K562 (cell line): ENCODE measurements around the gene CRKL. TPM values are rescaled to one million over a fixed set of nuclear protein-coding genes. Genes with fewer than 3 reads are reported as not detected.
A peak's percentile ranks its signal among the peaks of the same experiment; 100 is the strongest.

Experiments
- CAMTA2 ChIP-seq: fragments of 250-450 bp; sonication (Bioruptor Pico); conservative IDR thresholded peaks from 2 replicates; pipeline ENCODE4 v1.5.1; 2022
- HMG20B ChIP-seq: fragments of 250-450 bp; sonication (Bioruptor Pico); IDR thresholded peaks from 2 replicates; pipeline ENCODE4 v1.5.0; 2021; ENCODE audit warnings: mild to moderate bottlenecking
- KDM2B ChIP-seq: fragments of 250-450 bp; sonication (Bioruptor Pico); IDR thresholded peaks from 2 replicates; pipeline ENCODE4 v1.8.0; 2021; ENCODE audit warnings: mild to moderate bottlenecking, moderate library complexity
- MCM7 ChIP-seq, 2 experiments: fragments of 450-650 bp; IDR thresholded peaks; 2 replicates each; pipeline ENCODE4 v1.6.1; 2016 to 2018
- MYC ChIP-seq, 2 experiments: fragments of 250-450 bp in 1 of 2; sonication (Bioruptor Pico) in 1 of 2; IDR thresholded peaks; 2 replicates each; pipeline versions ENCODE4 v1.5.1 to v1.6.1; 2012 to 2021; ENCODE audit warnings: low read depth in 2 of 2, borderline replicate concordance in 1 of 2, improper control_type of control experiment in 1 of 2, low read length in 1 of 2, mild to moderate bottlenecking in 1 of 2, moderate library complexity in 1 of 2
- NCOA1 ChIP-seq: fragments of 450-650 bp; IDR thresholded peaks from 2 replicates; pipeline ENCODE4 v1.6.1; 2016; ENCODE audit warnings: low read depth
- NR2C1 ChIP-seq, 2 experiments: fragments of 450-650 bp; IDR thresholded peaks; 2 replicates each; pipeline ENCODE4 v1.6.1; 2017; ENCODE audit warnings: mild to moderate bottlenecking in 2 of 2, antibody characterized with exemption in 1 of 2, inconsistent platforms in 1 of 2, missing compliant biosample characterization in 1 of 2, missing genetic modification characterization in 1 of 2
- SOX6 ChIP-seq: fragments of 450-650 bp; IDR thresholded peaks from 2 replicates; pipeline ENCODE4 v1.6.1; 2014; ENCODE audit warnings: mild to moderate bottlenecking
- SRSF9 ChIP-seq: fragments of 200-400 bp; formaldehyde crosslinking; IDR thresholded peaks from 2 replicates; pipeline ENCODE4 v1.6.1; 2017; ENCODE audit warnings: low read depth, low read length, borderline replicate concordance
- TCF15 ChIP-seq: fragments of 250-450 bp; sonication (Bioruptor Pico); IDR thresholded peaks from 2 replicates; pipeline ENCODE4 v1.8.0; 2022; ENCODE audit warnings: moderate library complexity, mild to moderate bottlenecking, inconsistent platforms
- TCF7 ChIP-seq: sonication (generic); IDR thresholded peaks from 2 replicates; pipeline ENCODE4 v1.6.1; 2016; ENCODE audit warnings: antibody characterized with exemption, borderline replicate concordance
- TSC22D4 ChIP-seq: fragments of 450-650 bp; IDR thresholded peaks from 2 replicates; pipeline ENCODE4 v1.6.1; 2016; ENCODE audit warnings: missing genetic modification characterization, missing biosample characterization, control low read depth
- ZNF121 ChIP-seq: sonication (generic); formaldehyde crosslinking; conservative IDR thresholded peaks from 2 replicates; pipeline ENCODE4 v1.8.0; 2022; ENCODE audit warnings: missing genetic modification reagents
- ZNF408 ChIP-seq: fragments of 250-450 bp; sonication (Bioruptor Pico); IDR thresholded peaks from 2 replicates; pipeline ENCODE4 v1.4.0; 2020; ENCODE audit warnings: low read depth, mild to moderate bottlenecking, moderate library complexity
- ZNF561 ChIP-seq: fragments of 450-650 bp; formaldehyde crosslinking; conservative IDR thresholded peaks from 2 replicates; pipeline ENCODE4 v1.4.0; 2020; ENCODE audit warnings: mild to moderate bottlenecking, moderate library complexity
- ZNF707 ChIP-seq: fragments of 250-450 bp; sonication (Bioruptor Pico); conservative IDR thresholded peaks from 2 replicates; pipeline ENCODE4 v1.8.0; 2022; ENCODE audit warnings: inconsistent platforms, mild to moderate bottlenecking, moderate library complexity
- polyA plus RNA-seq, 8 experiments: library from polyadenylated mRNA; depleted of rRNA in 4 of 8; stranded (reverse) in 5 of 8; unstranded in 3 of 8; fragments of >200 nt; fragmentation: Nextera tagmentation in 2 of 8; fragmentation: Illumina TruSeq in 1 of 8; extraction: Ambion mirVana in 2 of 8; extraction: Trizol in 1 of 8; gene quantifications; 2 replicates each; pipeline versions ENCODE4 v1.2.1 to v1.2.3, GENCODE V29; 2011 to 2014; ENCODE audit warnings: inconsistent platforms in 1 of 8, missing spikeins in 1 of 8
- total RNA-seq, 7 experiments: library from RNA; depleted of rRNA in 6 of 7; stranded (reverse); fragments of >200 nt in 6 of 7; fragmentation: Illumina TruSeq in 2 of 7; extraction: Trizol in 2 of 7; gene quantifications; 2 replicates each; pipeline versions ENCODE4 v1.2.1 to v1.2.3, GENCODE V29; 2011 to 2021; ENCODE audit warnings: low replicate concordance in 1 of 7
- TF ChIP-seq, protein P1 (sequence below): fragments of 450-650 bp; IDR thresholded peaks from 2 replicates; pipeline ENCODE4 v1.6.1; 2017; ENCODE audit warnings: antibody characterized with exemption
- TF ChIP-seq, protein P2 (sequence below): IDR thresholded peaks from 2 replicates; pipeline ENCODE4 v1.6.1; 2012; ENCODE audit warnings: low read depth, low read length, improper control_type of control experiment, borderline replicate concordance

CRKL gene
- total and polyA plus RNA-seq, 9 of the 15 experiments (the other 6 are each of a cell fraction or from before 2014, with no cell fraction given), result 100 to 263 (median 124) TPM

DNA sequence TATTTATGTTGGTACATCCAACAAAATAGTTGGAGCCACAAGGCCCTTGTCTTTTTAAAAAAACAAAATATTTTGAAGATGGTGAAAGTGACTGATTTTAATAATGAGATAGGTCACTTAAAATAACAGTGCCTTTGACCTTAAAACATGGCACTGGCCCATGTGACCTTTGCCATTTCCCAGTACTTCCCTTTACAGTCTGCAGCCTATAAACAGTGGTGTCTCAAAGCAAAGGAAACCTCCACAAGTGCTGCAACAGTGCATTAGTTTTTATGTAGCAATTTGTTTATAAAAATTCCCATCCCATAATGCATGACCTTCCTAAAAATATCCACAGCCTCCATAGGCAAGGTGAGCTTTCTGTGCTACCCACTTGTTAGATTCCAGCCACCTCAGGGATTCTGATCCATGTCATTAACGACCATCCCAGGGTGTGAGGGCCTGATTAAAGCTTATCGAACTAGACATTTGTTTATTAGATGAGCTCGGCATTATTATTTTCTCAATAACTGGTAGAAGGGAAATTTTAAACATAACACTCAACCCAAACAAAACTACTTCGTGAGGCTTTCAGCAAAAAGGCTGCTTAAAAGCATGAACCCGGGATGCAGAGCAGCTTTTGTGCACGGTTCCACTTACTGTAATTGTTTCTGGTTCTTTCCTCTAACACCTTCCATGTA is 28.0 kb upstream of the CRKL start (continued):
- 0 out of 2 replicates have a peak, but pooled peaks have one; percentile 26 for TF ChIP-seq KDM2B (CRISPR knock-in tag)
- peak; percentile 7; the same call in 1 of the 2 replicates for TF ChIP-seq ZNF707 (CRISPR knock-in tag)
- TF ChIP-seq TCF15 (CRISPR knock-in tag), result no peak
- no peak for TF ChIP-seq NR2C1 (IDR thresholded peaks at IDR 0.05)
- peak; percentile 66 for TF ChIP-seq NR2C1 (tag; IDR thresholded peaks at IDR 0.05)
- no peak for TF ChIP-seq TCF7
- TF ChIP-seq MCM7 (IDR thresholded peaks at IDR 0.05), result no peak
- TF ChIP-seq, protein P1, sequence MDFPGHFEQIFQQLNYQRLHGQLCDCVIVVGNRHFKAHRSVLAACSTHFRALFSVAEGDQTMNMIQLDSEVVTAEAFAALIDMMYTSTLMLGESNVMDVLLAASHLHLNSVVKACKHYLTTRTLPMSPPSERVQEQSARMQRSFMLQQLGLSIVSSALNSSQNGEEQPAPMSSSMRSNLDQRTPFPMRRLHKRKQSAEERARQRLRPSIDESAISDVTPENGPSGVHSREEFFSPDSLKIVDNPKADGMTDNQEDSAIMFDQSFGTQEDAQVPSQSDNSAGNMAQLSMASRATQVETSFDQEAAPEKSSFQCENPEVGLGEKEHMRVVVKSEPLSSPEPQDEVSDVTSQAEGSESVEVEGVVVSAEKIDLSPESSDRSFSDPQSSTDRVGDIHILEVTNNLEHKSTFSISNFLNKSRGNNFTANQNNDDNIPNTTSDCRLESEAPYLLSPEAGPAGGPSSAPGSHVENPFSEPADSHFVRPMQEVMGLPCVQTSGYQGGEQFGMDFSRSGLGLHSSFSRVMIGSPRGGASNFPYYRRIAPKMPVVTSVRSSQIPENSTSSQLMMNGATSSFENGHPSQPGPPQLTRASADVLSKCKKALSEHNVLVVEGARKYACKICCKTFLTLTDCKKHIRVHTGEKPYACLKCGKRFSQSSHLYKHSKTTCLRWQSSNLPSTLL, result no peak
- TF ChIP-seq, protein P2, sequence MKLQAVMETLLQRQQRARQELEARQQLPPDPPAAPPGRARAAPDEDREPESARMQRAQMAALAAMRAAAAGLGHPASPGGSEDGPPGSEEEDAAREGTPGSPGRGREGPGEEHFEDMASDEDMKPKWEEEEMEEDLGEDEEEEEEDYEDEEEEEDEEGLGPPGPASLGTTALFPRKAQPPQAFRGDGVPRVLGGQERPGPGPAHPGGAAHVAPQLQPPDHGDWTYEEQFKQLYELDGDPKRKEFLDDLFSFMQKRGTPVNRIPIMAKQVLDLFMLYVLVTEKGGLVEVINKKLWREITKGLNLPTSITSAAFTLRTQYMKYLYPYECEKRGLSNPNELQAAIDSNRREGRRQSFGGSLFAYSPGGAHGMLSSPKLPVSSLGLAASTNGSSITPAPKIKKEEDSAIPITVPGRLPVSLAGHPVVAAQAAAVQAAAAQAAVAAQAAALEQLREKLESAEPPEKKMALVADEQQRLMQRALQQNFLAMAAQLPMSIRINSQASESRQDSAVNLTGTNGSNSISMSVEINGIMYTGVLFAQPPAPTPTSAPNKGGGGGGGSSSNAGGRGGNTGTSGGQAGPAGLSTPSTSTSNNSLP, result 0 out of 2 replicates have a peak, but pooled peaks have one; percentile 21
- TF ChIP-seq ZNF408 (CRISPR knock-in tag), result 0 out of 2 replicates have a peak, but pooled peaks have one; percentile 61
- no peak for TF ChIP-seq TSC22D4 (tag)
- no peak for TF ChIP-seq ZNF561 (CRISPR knock-in tag)
- TF ChIP-seq SRSF9, result no peak
- TF ChIP-seq NCOA1, result no peak
- TF ChIP-seq ZNF121 (CRISPR knock-in tag), result no peak
- TF ChIP-seq SOX6, result 0 out of 2 replicates have a peak, but pooled peaks have one; percentile 9
- no peak for TF ChIP-seq MYC (IDR thresholded peaks at IDR 0.05; ENCODE audit: low read depth, low read length)
- TF ChIP-seq MYC (CRISPR knock-in tag; IDR thresholded peaks at IDR 0.05; ENCODE audit: borderline replicate concordance, low read depth), result peak; percentile 48; the same call in 1 of the 2 replicates
- peak; percentile 90 for TF ChIP-seq CAMTA2
- 0 out of 2 replicates have a peak, but pooled peaks have one; percentile 75 for TF ChIP-seq HMG20B (CRISPR knock-in tag)
- TF ChIP-seq, all 486 proteins: peak for 22
